NB4 (cell line): ENCODE results near the gene PDE11A.

Source experiments
- DNase-seq: peaks from one replicate; pipeline ENCODE4 v3.0.0; 2010; ENCODE audit warnings: low read depth
- H3K4me3 ChIP-seq: one replicate; pipeline ENCODE4 v1.5.1; 2011; ENCODE audit warnings: mild to moderate bottlenecking, low read depth, low read length, moderate library complexity
- CTCF ChIP-seq: IDR thresholded peaks from one replicate; pipeline ENCODE4 v1.5.1; 2012; ENCODE audit warnings: low read depth, low read length
- MAX ChIP-seq: IDR thresholded peaks from 2 replicates; pipeline ENCODE4 v1.6.1; 2011; ENCODE audit warnings: low read depth, low read length
- MYC ChIP-seq: IDR thresholded peaks from 2 replicates; pipeline ENCODE4 v1.6.1; 2011; ENCODE audit warnings: low read depth, low read length
- POLR2A ChIP-seq: IDR thresholded peaks from 2 replicates; pipeline ENCODE4 v1.6.1; 2011; ENCODE audit warnings: mild to moderate bottlenecking; ENCODE audit not compliant: insufficient read length; ENCODE audit errors: extremely low read depth

The PDE11A gene

GRCh38 chr2:177983183-177983788, 89.3 kb downstream of the PDE11A start:
- no peak overlapping the region for H3K4me3 ChIP-seq
- peak; percentile 65 for DNase-seq
- TF ChIP-seq MAX, result peak; percentile 34; the same call in 1 of the 2 replicates
- peak; percentile 96 for TF ChIP-seq CTCF
- no peak for TF ChIP-seq POLR2A
- no peak for TF ChIP-seq MYC

GRCh38 chr2:177972782-177973181, 99.8 kb downstream of the PDE11A start:
- H3K4me3 ChIP-seq, result no peak overlapping the region
- DNase-seq, result no peak
- TF ChIP-seq CTCF, result no peak
- TF ChIP-seq MYC, result no peak
- no peak for TF ChIP-seq POLR2A
- no peak for TF ChIP-seq MAX

- no peak overlapping the region for H3K4me3 ChIP-seq
- no peak for DNase-seq
- TF ChIP-seq CTCF, result no peak
- TF ChIP-seq MAX, result no peak
- TF ChIP-seq POLR2A, result no peak
- no peak for TF ChIP-seq MYC
These were observed 100.5 kb downstream of the PDE11A start for GRCh38 chr2:177972123-177972522.

GRCh38 chr2:177970670-177971454, 101.7 kb downstream of the PDE11A start:
- TF ChIP-seq POLR2A (no peak), MAX (no peak), CTCF (no peak), MYC (no peak)
- DNase-seq, result no peak
- H3K4me3 ChIP-seq, result no peak overlapping the region

GRCh38 chr2:177964892-177965291, 107.7 kb downstream of the PDE11A start:
- DNase-seq, result no peak
- TF ChIP-seq MAX (no peak), CTCF (no peak), POLR2A (no peak), MYC (no peak)
- H3K4me3 ChIP-seq, result no peak overlapping the region
